RWPE1 (cell line): ENCODE measurements around the gene CLMN.
"Not testable (repeated sequence)": the region's sequence is repeated elsewhere in the genome, so short reads cannot be mapped to it uniquely, and the experiment has no call there.

ENCODE experiments used
- CTCF ChIA-PET: fragments of 350-600 bp; sonication (Branson Sonifier 250); formaldehyde crosslinking; extraction: SDS; loops from one replicate; lab custom pipeline; 2021; lab: Yijun Ruan, JAX
- POLR2A ChIA-PET: fragments of 400-600 bp; formaldehyde crosslinking; extraction: SDS; loops from one replicate; lab custom pipeline; 2020; ENCODE audit warnings: antibody characterized with exemption; ENCODE audit not compliant: low non-redundant PET; lab: Yijun Ruan, JAX
- DNase-seq: peaks from one replicate; pipeline ENCODE4 v3.0.0; 2012; ENCODE audit warnings: low spot score
- H3K27ac ChIP-seq: fragments of 450-650 bp; 2 replicates; pipeline ENCODE4 v1.5.1; 2017
- TF ChIP-seq, protein P1 (sequence below): fragments of 450-650 bp; conservative IDR thresholded peaks from 2 replicates; pipeline ENCODE4 v1.5.1; 2017; ENCODE audit warnings: low read depth, mild to moderate bottlenecking

The CLMN gene

DNA sequence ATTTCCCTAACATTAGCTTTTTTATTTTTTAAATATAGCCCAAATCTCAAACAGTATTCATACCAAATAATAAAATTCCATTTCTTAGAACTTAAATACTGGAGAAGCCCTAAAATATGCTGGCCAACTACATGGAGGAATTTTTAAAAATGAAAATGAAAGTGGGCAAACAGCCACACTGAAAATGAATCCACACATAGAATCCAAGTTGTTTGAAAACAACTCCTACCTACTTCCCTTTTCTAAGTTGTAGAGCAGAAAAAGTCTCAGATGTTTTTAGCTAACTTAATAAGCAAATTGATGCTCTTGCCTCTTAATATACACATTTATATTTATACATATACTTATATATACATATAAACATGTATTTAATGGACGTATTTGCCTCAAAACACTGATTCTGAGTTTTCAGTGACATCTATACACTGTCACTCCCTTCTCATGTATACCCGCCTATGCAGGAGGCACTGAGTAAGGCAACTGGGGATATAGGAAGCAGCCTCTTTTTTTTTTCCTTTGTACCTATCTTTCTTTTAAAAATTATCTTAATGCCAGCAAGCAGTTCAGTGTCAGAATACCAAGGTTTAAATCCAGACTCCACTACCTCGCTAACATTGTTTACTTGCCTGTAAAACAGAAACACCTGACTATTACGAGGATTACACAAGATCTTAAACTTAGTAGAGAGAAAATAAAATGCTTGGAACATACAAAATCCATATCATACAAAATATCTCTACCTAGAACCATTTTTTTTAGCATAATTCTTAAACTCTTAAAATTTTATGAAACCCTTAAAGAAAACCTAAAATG, 175.7 kb downstream of the CLMN start:
- CTCF ChIA-PET: interaction anchor here (0.6 kb wide), 1 partner anchor 19 kb away, joined by 3 read pairs; no protein-coding TSS in a partner anchor
- POLR2A ChIA-PET: no interaction called here
- TF ChIP-seq, protein P1, sequence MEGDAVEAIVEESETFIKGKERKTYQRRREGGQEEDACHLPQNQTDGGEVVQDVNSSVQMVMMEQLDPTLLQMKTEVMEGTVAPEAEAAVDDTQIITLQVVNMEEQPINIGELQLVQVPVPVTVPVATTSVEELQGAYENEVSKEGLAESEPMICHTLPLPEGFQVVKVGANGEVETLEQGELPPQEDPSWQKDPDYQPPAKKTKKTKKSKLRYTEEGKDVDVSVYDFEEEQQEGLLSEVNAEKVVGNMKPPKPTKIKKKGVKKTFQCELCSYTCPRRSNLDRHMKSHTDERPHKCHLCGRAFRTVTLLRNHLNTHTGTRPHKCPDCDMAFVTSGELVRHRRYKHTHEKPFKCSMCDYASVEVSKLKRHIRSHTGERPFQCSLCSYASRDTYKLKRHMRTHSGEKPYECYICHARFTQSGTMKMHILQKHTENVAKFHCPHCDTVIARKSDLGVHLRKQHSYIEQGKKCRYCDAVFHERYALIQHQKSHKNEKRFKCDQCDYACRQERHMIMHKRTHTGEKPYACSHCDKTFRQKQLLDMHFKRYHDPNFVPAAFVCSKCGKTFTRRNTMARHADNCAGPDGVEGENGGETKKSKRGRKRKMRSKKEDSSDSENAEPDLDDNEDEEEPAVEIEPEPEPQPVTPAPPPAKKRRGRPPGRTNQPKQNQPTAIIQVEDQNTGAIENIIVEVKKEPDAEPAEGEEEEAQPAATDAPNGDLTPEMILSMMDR: no peak
- DNase-seq: no peak
- no peak overlapping the region for H3K27ac ChIP-seq

DNA sequence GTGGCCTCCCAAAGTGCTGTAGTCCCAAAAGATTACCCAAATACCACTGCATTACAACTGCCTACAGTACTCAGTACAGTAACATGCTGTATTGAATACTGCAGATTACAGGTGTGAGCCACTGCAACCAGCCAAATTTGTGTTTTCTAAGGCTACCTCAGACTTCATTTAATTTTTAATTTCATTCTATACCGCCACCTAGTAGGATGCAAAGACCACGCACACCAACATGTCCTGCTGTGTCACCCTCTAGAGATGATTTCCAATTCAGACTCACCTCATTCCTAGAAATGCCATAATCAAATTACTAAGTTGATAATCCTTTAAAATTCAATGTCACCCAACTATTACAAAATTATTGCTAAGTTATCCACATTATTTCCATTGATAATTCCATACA, 177.5 kb downstream of the CLMN start:
- POLR2A ChIA-PET: no interaction called here
- no peak overlapping the region for H3K27ac ChIP-seq
- no peak for DNase-seq
- CTCF ChIA-PET: no interaction called here
- TF ChIP-seq, protein P1: no peak

DNA sequence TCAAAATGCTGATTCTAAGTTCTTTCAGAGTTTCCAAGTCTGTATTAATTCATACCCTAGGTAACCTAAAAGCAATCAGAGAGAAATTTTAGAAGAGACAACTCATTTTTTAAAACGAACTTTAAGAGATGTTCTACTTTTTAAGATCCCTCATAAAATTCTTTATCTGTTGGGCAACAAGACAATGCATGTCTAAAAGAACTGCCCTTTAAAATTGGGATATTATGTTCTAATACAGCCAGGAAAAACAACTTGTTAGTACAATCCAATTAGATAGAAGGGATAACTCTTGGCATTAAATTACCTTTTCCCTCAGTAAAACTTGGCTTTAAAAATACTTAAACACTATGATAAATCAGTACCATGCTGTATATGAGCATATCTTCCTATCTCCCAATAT, 178.0 kb downstream of the CLMN start:
- no peak for DNase-seq
- TF ChIP-seq, protein P1: no peak
- H3K27ac ChIP-seq: no peak overlapping the region
- ChIA-PET CTCF (no interaction called here), POLR2A (no interaction called here)

DNA sequence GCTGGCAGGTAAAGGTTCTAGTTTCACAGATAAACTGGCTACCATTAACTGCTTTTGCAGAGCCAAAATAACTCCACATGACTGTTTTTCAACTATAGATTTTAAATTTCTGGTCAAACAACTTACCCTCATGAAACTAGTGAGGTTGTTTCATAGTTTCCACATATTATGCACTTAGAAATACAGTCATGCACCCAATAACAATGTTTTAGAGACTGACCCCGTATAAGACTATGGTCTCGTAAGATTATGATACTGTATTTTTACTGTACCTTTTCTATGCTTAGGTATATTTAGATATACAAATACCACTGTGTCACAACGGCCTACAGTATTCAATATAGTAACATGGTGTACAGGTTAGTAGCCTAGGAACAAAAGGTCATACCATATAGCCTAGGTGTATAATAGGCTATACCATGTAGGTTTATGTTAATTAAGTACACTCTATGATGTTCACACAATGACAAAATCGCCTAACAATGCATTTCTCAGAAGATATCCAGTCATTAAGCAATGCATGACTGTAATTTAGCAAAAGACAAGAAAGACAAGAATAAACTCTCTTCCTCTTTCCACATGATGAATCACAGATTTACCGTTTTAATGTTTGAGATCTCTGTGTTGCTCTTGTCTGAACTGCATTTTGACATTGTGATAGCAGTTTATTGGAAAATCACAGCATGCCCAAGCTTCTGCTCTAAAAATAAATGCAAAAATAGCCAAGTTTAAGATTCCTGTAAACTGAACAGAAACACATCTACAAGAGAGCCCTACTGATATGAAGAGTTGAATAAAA, 179.4 kb downstream of the CLMN start:
- no peak for DNase-seq
- TF ChIP-seq, protein P1: no peak
- CTCF ChIA-PET: interaction anchor here (0.7 kb wide), 1 partner anchor 312 kb away, joined by 3 read pairs; no protein-coding TSS in a partner anchor
- no peak overlapping the region for H3K27ac ChIP-seq
- POLR2A ChIA-PET: no interaction called here

DNA sequence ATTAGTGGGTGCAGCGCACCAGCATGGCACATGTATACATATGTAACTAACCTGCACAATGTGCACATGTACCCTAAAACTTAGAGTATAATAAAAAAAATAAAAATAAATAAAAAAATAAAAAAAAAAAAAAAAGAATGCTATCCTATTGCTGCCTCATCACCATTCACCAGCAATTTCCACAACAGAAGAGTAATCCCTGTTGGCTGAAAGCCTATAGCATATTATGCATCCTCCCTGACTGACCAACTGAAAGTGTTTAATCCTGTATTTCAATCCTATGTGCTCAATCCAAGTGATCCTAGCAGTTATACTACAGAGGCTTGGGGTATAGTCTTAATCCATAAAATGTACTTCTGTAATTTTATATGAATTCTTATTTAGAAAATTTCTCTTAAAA, 180.8 kb downstream of the CLMN start:
- no peak for DNase-seq
- H3K27ac ChIP-seq: no peak overlapping the region
- POLR2A ChIA-PET: no interaction called here
- TF ChIP-seq, protein P1: no peak
- CTCF ChIA-PET: interaction anchor here (0.6 to 1.1 kb wide), 3 partner anchors 21 to 245 kb away, joined by 3 to 4 read pairs (median 3); no protein-coding TSS in a partner anchor

DNA sequence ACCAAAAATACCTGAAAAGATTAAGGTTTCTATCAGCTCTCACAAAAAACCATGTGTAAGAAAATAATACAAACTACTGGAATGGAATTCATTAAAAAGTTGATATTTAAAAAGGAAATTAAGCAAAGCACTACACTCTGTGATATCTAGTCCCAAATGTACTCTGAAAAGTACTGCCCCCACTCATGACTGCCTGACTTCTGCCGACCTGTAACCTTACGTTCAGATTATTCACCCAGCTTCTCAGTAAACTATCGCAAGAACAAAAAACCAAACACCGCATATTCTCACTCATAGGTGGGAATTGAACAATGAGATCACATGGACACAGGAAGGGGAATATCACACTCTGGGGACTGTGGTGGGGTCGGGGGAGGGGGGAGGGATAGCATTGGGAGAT, 181.3 kb downstream of the CLMN start:
- DNase-seq, H3K27ac ChIP-seq, POLR2A ChIA-PET: not testable (repeated sequence)
- CTCF ChIA-PET: interaction anchor here (1.1 kb wide), 1 partner anchor 20 kb away, joined by 3 read pairs; no protein-coding TSS in a partner anchor
